HCT116 (cell line): ENCODE results near the gene ESM1. TPM values are rescaled to one million over a fixed set of nuclear protein-coding genes. Genes with fewer than 3 reads are reported as not detected.

Experiments used
- ATAC-seq: fragments of 200-7000 bp; cut with Tn5 transposase; 2 replicates; pipeline ENCODE4 v1.9.1; 2020; ENCODE audit warnings: mild to moderate bottlenecking, moderate library complexity
- BruUV-seq: library from RNA; stranded (reverse); fragments of 400-500 nt; replicated peaks from 2 replicates; lab custom pipeline; 2021; lab: Mats Ljungman, UMichigan
- CTCF ChIA-PET: fragments of 300-600 bp; sonication (Branson Sonifier 250); formaldehyde crosslinking; loops from one replicate; lab custom pipeline; 2021; ENCODE audit warnings: antibody characterized with exemption; lab: Charles Lee
- POLR2A ChIA-PET: fragments of 300-600, 350-600 bp; sonication (Branson Sonifier 250); formaldehyde crosslinking; loops from one replicate; lab custom pipeline; 2021; ENCODE audit warnings: antibody characterized with exemption; lab: Charles Lee
- RAD21 ChIA-PET, 2 experiments: fragments of 300-600 bp; sonication (Branson Sonifier 250); formaldehyde crosslinking; loops; one replicate each; lab custom pipeline; 2023; ENCODE audit warnings: low total read pairs in 2 of 2; ENCODE audit not compliant: uncharacterized antibody in 2 of 2, unreplicated experiment in 2 of 2, low non-redundant PET in 1 of 2; lab: Charles Lee
- DNase-seq: peaks from one replicate; pipeline ENCODE4 v3.0.0-alpha.2; 2010; ENCODE audit warnings: low read depth, low spot score
- H2AFZ ChIP-seq: fragments of 200-600 bp; shearing (Covaris generic), sonication (generic); 2 replicates; pipeline ENCODE4 v1.6.1; 2017; ENCODE audit warnings: low read depth, mixed run types, mixed read lengths, antibody characterized with exemption, low read length; ENCODE audit not compliant: poor library complexity, severe bottlenecking
- H3K27ac ChIP-seq: 2 replicates; pipeline ENCODE4 v1.5.1; 2012; ENCODE audit warnings: low read depth, low read length
- H3K27me3 ChIP-seq: fragments of 200-600 bp; sonication (generic); 2 replicates; pipeline ENCODE4 v1.6.1; 2016; ENCODE audit warnings: mixed run types, low read length, mixed read lengths; ENCODE audit not compliant: insufficient read depth
- H3K36me3 ChIP-seq, 2 experiments: fragments of 200-500 bp in 1 of 2; fragments of 200-600 bp in 1 of 2; sonication (Bioruptor generic) in 1 of 2; sonication (generic) in 1 of 2; 2 replicates each; pipeline versions ENCODE4 v1.5.1 to v1.6.1; 2014 to 2016; ENCODE audit warnings: low read length in 2 of 2, inconsistent platforms in 1 of 2, mixed read lengths in 1 of 2, mixed run types in 1 of 2; ENCODE audit not compliant: insufficient read depth in 2 of 2, control insufficient read depth in 1 of 2
- H3K4me1 ChIP-seq, 2 experiments: fragments of 200-600 bp in 1 of 2; sonication (generic) in 1 of 2; 2 replicates each; pipeline versions ENCODE4 v1.5.1 to v1.6.1; 2012 to 2017; ENCODE audit warnings: low read length in 2 of 2, inconsistent platforms in 1 of 2, mild to moderate bottlenecking in 1 of 2, mixed read lengths in 1 of 2, mixed run types in 1 of 2, moderate library complexity in 1 of 2; ENCODE audit not compliant: insufficient read depth in 2 of 2, control insufficient read depth in 1 of 2
- H3K4me2 ChIP-seq: fragments of 200-600 bp; sonication (generic); 2 replicates; pipeline ENCODE4 v1.6.1; 2017; ENCODE audit warnings: mixed run types, low read length, mixed read lengths
- H3K4me3 ChIP-seq, 2 experiments: fragments of 200-600 bp in 1 of 2; sonication (generic) in 1 of 2; replicated peaks in 1 of 2; 2 replicates each; pipeline ENCODE4 v1.5.1; 2011 to 2016; ENCODE audit warnings: low read length in 2 of 2, control low read depth in 1 of 2, low read depth in 1 of 2, mild to moderate bottlenecking in 1 of 2, mixed read lengths in 1 of 2, mixed run types in 1 of 2
- H3K79me2 ChIP-seq: fragments of 200-600 bp; sonication (generic); 2 replicates; pipeline ENCODE4 v1.6.1; 2017; ENCODE audit warnings: mild to moderate bottlenecking, mixed run types, low read length, moderate library complexity, mixed read lengths; ENCODE audit not compliant: insufficient read depth
- H3K9ac ChIP-seq: fragments of 200-600 bp; sonication (generic); 2 replicates; pipeline ENCODE4 v1.6.1; 2016; ENCODE audit warnings: low read length, mixed read lengths
- H3K9me2 ChIP-seq: fragments of 200-600 bp; sonication (generic), shearing (Covaris generic); 2 replicates; pipeline ENCODE4 v1.6.1; 2017; ENCODE audit warnings: mixed run types, mild to moderate bottlenecking, moderate library complexity; ENCODE audit not compliant: insufficient read depth
- H3K9me3 ChIP-seq, 2 experiments: fragments of 200-500 bp in 1 of 2; fragments of 200-600 bp in 1 of 2; sonication (Bioruptor generic) in 1 of 2; sonication (generic) in 1 of 2; 2 replicates each; pipeline ENCODE4 v1.6.1; 2014 to 2017; ENCODE audit warnings: low read length in 2 of 2, mixed read lengths in 2 of 2, inconsistent platforms in 1 of 2, low read depth in 1 of 2, mild to moderate bottlenecking in 1 of 2, mixed run types in 1 of 2, moderate library complexity in 1 of 2; ENCODE audit not compliant: control insufficient read depth in 1 of 2, insufficient read depth in 1 of 2
- H4K20me1 ChIP-seq: fragments of 200-600 bp; sonication (generic), shearing (Covaris generic); 2 replicates; pipeline ENCODE4 v1.6.1; 2017; ENCODE audit warnings: mixed run types, mild to moderate bottlenecking, moderate library complexity; ENCODE audit not compliant: insufficient read depth
- CEBPB ChIP-seq: IDR thresholded peaks from 2 replicates; pipeline ENCODE4 v1.6.1; 2012; ENCODE audit warnings: low read depth
- CTCF ChIP-seq, 3 experiments: fragments of 200-600 bp in 1 of 3; sonication (generic) in 1 of 3; IDR thresholded peaks in 2 of 3; conservative IDR thresholded peaks in 1 of 3; 2 replicates each; pipeline ENCODE4 v1.5.1; 2012 to 2017; ENCODE audit warnings: low read depth in 2 of 3, low read length in 2 of 3, antibody characterized with exemption in 1 of 3, borderline replicate concordance in 1 of 3, control low read depth in 1 of 3, mild to moderate bottlenecking in 1 of 3, mixed read lengths in 1 of 3, mixed run types in 1 of 3, moderate library complexity in 1 of 3; ENCODE audit not compliant: insufficient read depth in 1 of 3
- SP1 ChIP-seq: IDR thresholded peaks from 2 replicates; pipeline ENCODE4 v1.6.1; 2012; ENCODE audit warnings: low read depth
- SRF ChIP-seq: IDR thresholded peaks from 2 replicates; pipeline ENCODE4 v1.6.1; 2012; ENCODE audit warnings: low read depth
- TCF7L2 ChIP-seq: IDR thresholded peaks from 2 replicates; pipeline ENCODE4 v1.7.0; 2011; ENCODE audit warnings: borderline replicate concordance, inconsistent platforms; ENCODE audit not compliant: insufficient read depth, insufficient read length; ENCODE audit errors: extremely low read depth
- intact Hi-C: fragments of 100-400 bp; cut with micrococcal nuclease; formaldehyde crosslinking; loops from 2 replicates; pipeline ENCODE4 v1.10.0; 2022
- total RNA-seq: library from RNA; stranded (reverse); gene quantifications from one replicate; pipeline ENCODE4 v1.2.1, GENCODE V29; 2021; ENCODE audit not compliant: unreplicated experiment

Gene ESM1
- total RNA-seq, 1 experiment from 2014 or later: not detected

GRCh38 chr5:54969856-54970828 lies 15.3 kb downstream of the ESM1 start:
- H3K4me1 ChIP-seq: no peaks in the 10 kb centered on the region

More at GRCh38 chr5:54969856-54970828, 15.3 kb downstream of the ESM1 start:
- ATAC-seq (no peak), DNase-seq (no peak)
- Histone ChIP-seq H2AFZ (no peak overlapping the region), H3K4me3 (no peak overlapping the region), H3K9me3 (no peaks in the 10 kb centered on the region), H3K9me2 (no peaks in the 10 kb centered on the region), H3K27me3 (peaks cover 64% of the 10 kb centered on the region), H3K4me2 (no peak overlapping the region), H3K27ac (no peak overlapping the region), H3K79me2 (no peaks in the 10 kb centered on the region), H3K36me3 (no peaks in the 10 kb centered on the region), H3K9ac (no peak overlapping the region), H4K20me1 (no peaks in the 10 kb centered on the region)
- intact Hi-C loops: no loop called here
- CTCF ChIA-PET: interaction anchor here (1.0 to 2.1 kb wide), 4 partner anchors 11 to 189 kb away, joined by 3 to 7 read pairs (median 5); no protein-coding TSS in a partner anchor
- BruUV-seq: no TSS peak
- POLR2A ChIA-PET: no interaction called here
- no peak for TF ChIP-seq CEBPB
- peak in 1 of 3 experiments; percentile 24; a peak in 1 of 6 replicates for TF ChIP-seq CTCF (IDR thresholded peaks at IDR 0.05 in 2 of 3, conservative IDR thresholded peaks at IDR 0.05 in 1 of 3; ENCODE audit: borderline replicate concordance in 1 of 3, insufficient read depth in 1 of 3, low read depth in 2 of 3, low read length in 2 of 3)
- TF ChIP-seq TCF7L2: no peak
- no peak for TF ChIP-seq SRF
- TF ChIP-seq SP1: no peak
- RAD21 ChIA-PET: no interaction called here
